ENCODE results near the gene TMEM163.

The TMEM163 gene

GRCh38 chr2:134443814-134444480, 274.9 kb downstream of the TMEM163 start:
- FAIRE-seq (no peak), DNase-seq (ENCODE audit: insufficient read length, low spot score) (no peak)
- TF ChIP-seq, protein P1, sequence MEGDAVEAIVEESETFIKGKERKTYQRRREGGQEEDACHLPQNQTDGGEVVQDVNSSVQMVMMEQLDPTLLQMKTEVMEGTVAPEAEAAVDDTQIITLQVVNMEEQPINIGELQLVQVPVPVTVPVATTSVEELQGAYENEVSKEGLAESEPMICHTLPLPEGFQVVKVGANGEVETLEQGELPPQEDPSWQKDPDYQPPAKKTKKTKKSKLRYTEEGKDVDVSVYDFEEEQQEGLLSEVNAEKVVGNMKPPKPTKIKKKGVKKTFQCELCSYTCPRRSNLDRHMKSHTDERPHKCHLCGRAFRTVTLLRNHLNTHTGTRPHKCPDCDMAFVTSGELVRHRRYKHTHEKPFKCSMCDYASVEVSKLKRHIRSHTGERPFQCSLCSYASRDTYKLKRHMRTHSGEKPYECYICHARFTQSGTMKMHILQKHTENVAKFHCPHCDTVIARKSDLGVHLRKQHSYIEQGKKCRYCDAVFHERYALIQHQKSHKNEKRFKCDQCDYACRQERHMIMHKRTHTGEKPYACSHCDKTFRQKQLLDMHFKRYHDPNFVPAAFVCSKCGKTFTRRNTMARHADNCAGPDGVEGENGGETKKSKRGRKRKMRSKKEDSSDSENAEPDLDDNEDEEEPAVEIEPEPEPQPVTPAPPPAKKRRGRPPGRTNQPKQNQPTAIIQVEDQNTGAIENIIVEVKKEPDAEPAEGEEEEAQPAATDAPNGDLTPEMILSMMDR (IDR thresholded peaks at IDR 0.05; ENCODE audit: insufficient read depth, missing control alignments): no peak

GRCh38 chr2:134441153-134441863, 277.5 kb downstream of the TMEM163 start:
- FAIRE-seq (no peak), DNase-seq (ENCODE audit: insufficient read length, low spot score) (no peak)
- TF ChIP-seq, protein P1 (IDR thresholded peaks at IDR 0.05; ENCODE audit: insufficient read depth, missing control alignments): no peak

DNA sequence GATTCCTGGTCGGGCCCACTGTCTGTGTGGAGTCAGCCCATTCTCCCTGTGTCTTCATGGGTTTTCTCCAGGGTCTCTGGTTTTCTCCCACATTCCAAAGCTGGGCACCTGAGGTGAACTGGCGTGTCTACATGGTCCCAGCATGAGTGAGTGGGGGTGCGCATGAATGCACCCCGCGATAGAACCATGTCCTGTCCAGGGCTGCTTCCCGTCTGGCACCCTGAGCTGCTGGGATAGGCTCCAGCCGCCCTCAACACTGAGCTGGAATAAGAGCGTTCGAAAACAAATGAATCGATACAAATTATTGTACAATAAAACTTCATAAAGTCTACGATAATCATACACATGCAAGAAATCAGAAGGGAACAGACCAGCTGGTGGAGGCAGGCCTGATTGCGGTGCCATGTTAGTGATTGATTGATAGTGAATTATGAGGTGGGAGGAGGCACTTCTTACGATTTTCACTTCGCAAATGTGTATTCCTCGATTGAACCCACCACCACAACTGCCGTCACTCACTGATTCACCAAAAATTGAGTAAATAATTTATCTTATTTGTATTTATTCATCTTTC, 278.4 kb downstream of the TMEM163 start:
- TF ChIP-seq, protein P1 (IDR thresholded peaks at IDR 0.05; ENCODE audit: insufficient read depth, missing control alignments): no peak
- DNase-seq (ENCODE audit: insufficient read length, low spot score): no peak
- no peak for FAIRE-seq

GRCh38 chr2:134438371-134438770, 280.4 kb downstream of the TMEM163 start:
- FAIRE-seq (no peak), DNase-seq (ENCODE audit: insufficient read length, low spot score) (no peak)
- TF ChIP-seq, protein P1 (IDR thresholded peaks at IDR 0.05; ENCODE audit: insufficient read depth, missing control alignments): no peak

DNA sequence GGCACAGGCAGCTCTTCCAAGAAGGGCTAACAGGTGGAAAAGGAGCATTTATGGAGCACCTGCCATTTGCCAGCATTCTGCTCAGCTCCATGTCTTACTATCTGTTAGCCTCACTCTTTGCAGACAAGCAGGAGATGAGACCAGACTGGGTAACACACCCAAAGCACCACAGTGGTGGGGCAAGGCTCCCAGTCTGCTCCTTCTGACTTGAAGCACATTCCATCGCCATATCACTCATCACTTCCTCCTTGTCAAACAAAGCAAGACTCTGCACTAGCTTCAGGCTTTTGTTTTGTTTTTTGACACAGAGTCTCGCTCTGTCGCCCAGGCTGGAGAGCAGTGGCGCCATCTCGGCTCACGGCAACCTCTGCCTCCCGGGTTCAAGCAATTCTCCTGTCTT, 282.1 kb downstream of the TMEM163 start:
- no peak for FAIRE-seq
- DNase-seq (ENCODE audit: insufficient read length, low spot score): no peak

GRCh38 chr2:134435936-134436335, 282.9 kb downstream of the TMEM163 start:
- FAIRE-seq: no peak
- TF ChIP-seq, protein P1 (IDR thresholded peaks at IDR 0.05; ENCODE audit: insufficient read depth, missing control alignments): no peak
- DNase-seq (ENCODE audit: insufficient read length, low spot score): no peak

More for the DNA sequence above, 282.1 kb downstream of the TMEM163 start:
- TF ChIP-seq, protein P1 (IDR thresholded peaks at IDR 0.05; ENCODE audit: insufficient read depth, missing control alignments): no peak

DNA sequence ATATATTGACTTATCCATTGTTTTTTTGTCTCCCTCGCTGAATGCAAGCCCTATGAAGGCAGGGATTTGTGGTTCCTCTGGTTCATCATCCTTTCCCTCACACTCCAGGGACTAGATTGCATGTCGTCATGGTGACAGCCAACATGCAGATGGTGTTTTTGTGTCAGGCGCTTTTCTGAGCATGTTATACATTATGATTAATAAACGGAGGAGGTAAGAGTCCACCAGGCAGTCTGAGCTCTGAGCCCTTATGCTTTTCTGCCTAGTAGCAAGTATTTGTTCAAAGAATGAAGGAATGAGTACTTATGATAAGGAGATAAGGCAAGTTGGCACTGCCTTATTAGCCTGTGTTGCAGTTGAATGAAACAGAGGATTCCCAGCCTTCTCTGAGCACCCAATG, 283.3 kb downstream of the TMEM163 start:
- FAIRE-seq: no peak
- no peak for DNase-seq (ENCODE audit: insufficient read length, low spot score)
- TF ChIP-seq, protein P1 (IDR thresholded peaks at IDR 0.05; ENCODE audit: insufficient read depth, missing control alignments): no peak

Data from D721Med (cell line).